HG03565 (cell line): ENCODE data around the gene CLVS2.

Experiments
- ATAC-seq: cut with Tn5 transposase; IDR thresholded peaks from one replicate; pipeline ENCODE4 v1.9.1; 2021; ENCODE audit warnings: mild to moderate bottlenecking, moderate library complexity; ENCODE audit not compliant: unreplicated experiment

CLVS2 gene, protein sequence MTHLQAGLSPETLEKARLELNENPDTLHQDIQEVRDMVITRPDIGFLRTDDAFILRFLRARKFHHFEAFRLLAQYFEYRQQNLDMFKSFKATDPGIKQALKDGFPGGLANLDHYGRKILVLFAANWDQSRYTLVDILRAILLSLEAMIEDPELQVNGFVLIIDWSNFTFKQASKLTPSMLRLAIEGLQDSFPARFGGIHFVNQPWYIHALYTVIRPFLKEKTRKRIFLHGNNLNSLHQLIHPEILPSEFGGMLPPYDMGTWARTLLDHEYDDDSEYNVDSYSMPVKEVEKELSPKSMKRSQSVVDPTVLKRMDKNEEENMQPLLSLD

DNA sequence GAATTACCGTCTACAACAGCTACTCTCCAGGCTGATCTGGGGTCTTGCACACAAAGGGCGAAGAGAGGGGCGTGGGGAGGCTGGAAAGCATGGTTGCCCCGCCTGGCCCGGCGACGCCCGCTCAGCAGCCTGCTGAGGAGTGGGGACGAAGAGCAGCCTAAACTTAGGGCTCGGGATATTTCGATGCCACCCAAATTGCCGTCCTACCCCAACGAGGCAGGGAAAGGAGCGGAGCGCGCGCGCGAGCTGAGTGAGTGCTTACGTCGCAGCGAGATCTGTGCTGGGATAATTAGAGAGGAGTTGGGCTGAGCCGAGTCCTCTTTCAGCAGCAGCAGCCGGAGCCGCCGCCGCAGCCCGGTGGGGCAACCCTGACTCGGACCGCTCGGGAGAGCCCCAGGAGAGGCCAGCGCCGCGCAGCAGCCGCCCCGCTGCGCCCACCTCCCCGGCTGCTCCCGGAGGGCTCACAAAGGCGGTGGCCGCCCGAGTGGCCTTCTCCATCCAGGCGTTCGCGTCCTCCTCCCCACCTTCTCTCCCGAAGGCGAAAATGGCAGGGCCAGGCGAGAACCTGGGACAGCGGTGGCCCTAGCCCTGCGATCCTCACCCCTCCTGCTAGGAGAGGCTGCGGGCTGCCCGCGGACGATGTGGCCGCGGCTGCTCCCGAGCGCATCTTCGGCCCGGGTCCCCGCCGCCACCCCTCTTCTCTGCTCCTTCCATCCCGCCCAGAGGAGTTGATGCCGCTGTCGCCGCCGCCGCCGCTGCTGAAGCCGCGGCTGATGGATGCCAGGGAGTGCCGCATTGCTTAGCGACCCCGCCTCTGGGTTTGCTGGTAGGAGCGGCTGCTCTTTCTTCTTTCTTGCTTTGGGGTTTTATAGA, at the start of gene CLVS2:
CLVS2 (plus strand) TSS at position 315 of the 873 bp plus-strand sequence. CDS start 1,543 bp downstream, outside the sequence.
- ATAC-seq: no peak

DNA sequence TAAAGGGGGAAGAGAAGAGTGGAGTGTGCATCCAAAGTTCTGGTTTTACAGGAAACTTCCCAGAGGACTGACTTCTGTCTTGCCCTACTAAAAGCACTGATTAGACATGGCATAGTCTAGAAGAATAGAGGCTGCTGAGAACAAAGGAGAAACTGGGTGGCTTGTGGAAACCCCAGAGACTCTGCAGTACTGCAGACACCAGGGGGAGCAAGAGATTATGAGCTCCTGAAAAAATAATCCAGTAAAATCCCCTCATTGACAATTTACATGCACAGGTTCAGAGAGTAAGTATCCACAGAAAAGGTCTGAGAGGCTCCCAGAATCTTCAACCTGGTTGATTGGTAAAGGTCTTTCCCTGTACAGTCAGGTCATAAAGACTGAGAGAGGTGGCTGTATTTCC, 48.7 kb upstream of the CLVS2 start:
- ATAC-seq: no peak

DNA sequence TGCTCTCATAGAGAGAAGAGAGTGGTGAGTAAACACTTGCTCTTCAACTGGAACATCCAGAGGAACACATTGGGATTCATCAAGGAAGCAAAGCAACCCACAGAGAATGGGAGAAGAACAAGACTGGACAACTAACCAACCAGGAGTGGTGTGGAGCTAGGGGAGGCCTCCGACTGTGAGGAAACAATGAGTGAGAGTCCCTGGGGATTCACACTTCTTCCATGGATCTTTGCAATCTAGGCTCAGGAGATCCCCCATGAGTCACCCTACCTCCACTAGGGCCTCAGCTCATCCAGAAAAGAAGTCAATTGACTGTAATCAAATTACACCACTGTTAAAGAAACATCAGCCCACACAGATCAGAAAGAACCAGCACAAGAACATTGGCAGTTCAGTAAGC, 42.3 kb upstream of the CLVS2 start:
- ATAC-seq: no peak

DNA sequence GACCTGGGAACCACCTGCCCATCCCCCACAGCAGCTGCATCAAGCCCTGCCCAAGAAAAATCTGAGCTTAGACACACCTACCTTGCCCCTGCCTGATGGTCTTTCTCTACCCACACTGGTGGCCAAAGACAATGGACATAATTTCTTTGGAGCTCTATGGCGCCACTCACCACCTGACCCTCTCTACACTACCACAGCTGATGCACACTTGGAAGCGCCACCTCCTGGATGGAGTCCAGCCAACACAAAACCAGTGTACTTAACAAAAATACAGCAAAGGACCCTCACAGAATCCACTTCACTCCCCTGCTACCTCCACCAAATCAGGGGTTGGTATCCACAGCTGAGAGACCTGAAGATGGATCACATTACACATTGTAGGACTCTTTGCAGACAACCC, 39.7 kb upstream of the CLVS2 start:
- ATAC-seq: no peak

DNA sequence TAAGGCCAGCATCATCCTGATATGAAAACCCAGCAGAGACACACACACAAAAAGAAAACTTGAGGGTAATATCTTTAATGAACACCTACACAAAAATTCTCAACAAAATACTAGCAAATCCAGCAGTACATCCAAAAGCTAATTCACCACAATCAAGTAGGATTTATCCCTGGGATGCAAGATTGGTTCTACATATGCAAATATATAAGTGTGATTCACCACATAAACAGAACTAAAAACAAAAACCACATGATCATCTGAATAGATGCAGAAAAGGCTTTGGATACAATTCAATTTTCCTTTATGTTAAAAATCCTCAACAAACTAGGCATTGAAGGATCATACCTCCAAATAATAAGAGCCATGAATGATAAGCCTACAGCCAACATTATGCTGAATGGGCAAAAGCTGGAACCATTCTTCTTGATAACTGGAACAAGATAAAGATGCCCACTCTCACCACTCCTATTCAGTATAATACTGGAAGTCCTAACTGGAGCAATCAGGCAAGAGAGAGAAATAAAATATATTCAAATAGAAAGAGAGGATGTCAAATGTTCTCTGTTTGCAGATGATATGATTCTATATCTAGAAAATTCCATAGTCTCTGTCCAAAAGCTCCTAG, 33.9 kb upstream of the CLVS2 start:
- ATAC-seq: no peak

DNA sequence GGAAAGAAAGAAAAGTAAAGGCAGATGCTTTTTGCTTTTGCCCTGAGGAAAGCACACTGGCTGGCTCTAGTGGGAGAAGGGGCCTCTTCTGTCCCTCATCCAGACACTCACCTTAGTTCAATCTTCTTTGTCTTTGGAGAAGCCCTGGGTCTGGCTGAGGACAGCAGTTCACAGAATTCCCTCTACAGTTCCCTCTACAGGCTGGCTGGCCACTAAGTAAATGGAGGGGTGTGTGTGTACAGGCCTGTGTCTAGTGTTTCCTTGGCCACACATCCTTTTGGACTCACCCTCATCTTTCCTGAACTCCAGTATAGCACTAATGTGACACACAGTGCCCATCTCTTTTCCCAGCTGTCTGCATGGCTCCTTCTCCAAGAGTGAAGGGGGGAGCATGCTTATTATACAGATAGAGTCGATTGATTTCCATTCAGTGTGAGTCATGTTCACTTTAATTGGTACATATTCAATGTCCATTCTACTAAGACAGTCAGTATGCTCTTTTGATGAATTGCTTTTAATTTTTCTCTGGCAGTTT, 26.0 kb upstream of the CLVS2 start:
- no peak for ATAC-seq

DNA sequence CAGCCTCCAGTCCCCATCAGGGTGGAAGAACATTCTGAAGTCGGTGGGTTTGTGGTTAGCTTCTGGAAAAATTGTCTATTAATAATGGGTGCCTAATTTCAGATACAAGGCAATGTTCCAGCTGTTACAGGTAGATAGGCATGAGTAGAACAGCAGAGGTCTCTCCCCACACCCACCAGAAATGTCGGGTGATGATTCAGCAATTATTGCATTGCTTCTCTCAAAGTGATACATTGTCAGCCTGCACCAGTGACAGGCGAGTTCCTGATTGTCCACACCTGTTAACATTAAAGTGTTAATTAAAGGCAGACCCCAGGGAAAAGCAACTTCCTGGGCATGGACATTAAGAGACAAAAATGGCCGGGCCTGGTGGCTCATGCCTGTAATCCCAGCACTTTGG, 18.9 kb upstream of the CLVS2 start:
- no peak for ATAC-seq

DNA sequence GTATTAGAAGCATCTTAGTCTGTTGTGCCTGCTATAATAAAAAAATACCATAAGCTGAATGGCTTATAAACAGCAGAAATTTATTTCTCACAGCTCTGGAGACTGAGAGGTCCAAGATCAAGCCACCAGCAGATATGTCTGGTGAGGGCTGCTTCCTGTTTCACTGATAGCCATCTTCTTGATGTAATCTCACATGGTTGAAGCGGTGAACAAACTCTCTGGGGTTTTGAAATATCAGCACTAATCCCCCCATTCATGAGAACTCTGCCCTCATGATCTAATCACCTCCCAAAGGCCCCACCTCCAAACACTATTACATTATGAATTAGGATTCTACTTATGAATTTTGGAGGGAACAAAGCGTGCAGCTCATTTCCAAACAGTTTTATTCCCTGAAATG, 11.6 kb upstream of the CLVS2 start:
- ATAC-seq: no peak

DNA sequence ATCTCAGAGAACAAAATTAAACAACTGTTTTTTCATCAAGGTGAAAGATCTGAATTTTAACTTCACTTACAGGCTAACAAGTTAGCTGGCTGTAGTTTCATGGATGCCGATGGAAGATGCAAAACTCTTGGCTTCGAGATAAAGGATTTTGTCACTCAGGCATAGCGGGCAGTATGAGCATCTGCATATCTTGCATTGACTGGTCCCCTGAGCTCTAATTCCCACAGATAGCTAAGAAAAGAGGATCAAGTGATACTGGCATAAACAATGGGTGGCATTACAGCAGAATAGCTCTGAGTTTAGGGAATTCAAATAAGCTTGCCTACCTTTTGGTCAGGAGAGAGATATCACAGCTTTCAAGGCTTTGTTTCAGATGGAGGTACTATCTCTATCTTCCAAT, 1.8 kb upstream of the CLVS2 start:
- ATAC-seq: no peak

DNA sequence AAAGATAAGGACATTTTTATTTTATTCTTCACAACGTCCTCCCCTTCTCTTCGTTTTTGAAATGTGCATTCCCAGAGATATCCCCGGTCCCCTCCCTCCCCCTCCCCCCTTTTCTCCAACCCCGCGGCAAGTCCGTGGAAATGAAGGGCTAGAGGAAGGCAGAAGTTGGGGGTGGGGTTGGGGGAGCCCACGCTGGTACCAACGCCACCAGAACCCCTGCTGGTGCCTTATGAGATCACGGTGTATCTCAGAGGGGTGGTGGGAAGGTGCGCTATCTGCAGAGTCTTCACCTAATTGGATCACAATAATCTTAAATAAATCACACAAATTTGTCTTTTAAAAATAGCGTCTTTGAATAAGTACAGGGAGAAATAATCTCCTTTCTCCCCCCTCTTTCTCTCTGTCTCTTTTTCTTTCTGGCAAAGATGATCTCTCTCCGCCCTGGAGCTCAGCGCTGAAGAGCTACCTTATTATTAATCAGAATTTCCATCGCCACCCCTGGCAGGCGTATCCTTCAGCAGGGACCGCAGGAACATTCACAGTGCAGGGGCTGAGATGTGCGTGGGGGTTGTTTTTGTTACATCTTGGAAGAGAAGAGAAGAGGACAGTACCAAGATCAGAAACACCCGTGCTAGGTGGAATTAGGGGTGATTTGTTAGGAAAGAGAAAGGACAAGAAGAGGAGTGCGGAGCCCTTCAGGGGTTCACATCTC, 915 bp downstream of the CLVS2 start:
- no peak for ATAC-seq

DNA sequence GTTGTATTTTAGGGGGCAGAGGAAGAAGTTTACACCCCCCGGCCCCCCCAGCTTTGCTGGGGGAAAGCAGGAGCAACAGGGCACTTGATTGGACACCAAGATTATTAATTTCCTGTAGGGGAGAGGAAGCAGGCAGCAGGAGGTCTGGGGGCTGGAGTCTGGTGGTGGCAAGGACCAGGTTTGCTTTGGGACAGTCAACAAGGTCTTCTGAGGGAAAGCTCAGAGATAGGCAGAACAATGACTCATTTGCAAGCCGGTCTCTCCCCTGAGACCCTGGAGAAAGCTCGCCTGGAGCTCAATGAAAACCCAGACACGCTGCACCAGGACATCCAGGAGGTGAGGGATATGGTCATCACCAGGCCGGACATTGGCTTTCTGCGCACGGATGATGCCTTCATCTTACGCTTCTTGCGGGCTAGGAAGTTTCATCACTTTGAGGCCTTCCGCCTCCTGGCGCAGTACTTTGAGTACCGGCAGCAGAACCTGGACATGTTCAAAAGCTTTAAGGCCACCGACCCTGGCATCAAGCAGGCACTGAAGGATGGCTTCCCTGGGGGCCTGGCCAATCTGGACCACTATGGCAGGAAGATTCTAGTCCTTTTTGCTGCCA, 1.6 kb downstream of the CLVS2 start:
- no peak for ATAC-seq

DNA sequence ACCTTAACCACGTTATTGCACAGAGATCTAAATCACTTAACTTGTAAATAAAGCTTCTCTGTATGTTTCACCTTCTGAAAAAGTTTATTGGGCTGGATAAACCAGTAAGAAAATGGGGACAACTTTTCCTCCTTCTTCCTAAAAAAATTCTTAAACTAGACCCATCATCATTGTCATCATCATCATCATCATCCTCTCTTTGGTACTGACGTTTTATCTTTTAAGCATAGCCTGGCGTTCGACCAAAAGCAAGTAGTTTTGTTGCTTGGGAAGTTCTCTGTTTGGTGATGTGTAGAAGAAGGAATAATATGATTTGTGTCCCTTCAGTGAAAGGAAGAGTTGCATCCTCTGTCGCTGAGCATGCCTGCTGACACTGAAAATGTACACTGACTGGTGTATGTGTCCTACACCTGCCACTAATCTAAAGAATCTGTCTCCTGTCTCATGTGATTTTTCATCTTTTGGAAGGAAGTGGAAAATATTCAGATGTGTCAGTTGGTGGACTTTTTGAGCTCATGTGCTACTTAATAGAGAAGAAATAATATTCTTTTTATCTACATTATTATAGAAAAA, 2.5 kb downstream of the CLVS2 start:
- ATAC-seq: no peak

DNA sequence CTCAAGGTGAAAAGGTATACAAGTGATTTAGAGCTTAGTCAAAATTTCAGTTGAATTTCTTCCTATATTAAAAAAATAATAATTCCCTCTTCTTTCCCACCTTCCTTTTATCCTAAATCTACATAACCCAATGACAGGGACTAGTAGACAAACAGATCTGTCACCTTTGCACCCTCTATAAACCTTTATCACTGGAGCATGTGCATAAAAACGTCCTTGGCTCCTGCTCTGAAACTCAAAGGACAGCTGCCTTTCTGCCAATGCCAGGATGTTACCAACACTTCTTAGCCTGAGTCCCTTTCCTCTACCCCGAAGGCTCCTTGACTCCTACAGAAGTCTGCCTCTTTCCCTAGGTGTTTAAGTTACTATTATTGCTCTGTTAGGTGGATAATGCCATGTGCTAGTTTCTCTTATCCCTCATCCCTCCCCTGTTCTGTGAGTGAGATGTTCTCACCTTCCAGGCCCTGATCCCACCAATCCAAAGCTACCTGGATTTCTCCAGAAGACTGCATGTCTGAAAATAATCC, 4.3 kb downstream of the CLVS2 start:
- no peak for ATAC-seq

DNA sequence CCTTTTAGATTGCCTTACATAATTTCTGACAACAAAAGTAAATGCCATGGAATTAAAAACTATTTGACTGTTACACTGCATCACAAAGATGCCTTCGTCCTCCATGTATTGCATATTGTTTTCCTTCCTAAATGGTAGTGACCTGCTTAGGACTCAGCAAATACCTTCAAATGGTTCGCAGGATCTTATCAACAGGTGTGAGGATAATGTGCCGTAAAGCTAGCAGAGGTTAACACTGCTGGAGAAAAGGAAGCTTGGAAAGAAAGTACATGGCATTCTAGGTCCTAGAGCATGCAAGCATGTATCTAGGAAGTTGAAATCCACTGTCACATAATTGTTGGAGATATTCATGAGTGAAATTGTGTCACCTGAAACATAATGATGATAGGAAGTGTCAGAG, 5.5 kb downstream of the CLVS2 start:
- ATAC-seq: no peak

DNA sequence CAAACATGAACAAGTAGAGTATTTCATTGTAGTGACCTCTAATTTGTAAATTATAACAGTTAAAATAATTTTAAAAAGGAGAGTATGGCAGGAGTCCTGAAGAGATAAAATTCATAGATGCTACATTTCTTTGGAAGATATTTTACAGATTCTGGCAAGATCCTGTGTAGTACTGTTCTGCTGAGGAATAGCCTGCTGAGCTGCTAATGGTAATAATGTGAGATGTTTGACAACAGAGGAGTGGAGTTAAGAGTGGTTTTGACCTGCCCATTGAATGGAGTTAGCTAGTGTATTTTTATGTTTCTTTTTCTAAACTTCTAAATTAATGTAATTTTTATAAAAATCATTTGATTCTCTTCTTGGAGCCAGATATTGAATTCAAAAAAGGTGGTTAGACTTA, 11.8 kb downstream of the CLVS2 start:
- ATAC-seq: no peak

DNA sequence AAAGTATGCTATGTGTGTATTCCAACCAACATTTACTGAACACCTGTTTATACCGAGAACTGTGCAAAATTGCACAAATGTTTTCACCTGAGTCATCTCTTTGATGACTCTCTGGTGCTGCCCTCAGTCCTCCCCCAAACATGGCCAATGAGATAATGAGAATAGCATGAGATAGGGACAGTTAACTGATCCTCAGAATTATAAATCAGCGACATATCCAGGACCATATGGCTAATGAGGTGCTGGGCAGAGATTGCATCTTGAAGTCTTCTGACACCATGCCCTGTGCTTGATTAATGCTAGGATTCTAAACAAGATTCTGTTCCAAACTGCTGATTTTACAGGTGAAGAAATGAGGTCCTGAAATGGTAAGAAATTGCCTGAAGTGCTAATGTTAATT, 13.0 kb downstream of the CLVS2 start:
- no peak for ATAC-seq

DNA sequence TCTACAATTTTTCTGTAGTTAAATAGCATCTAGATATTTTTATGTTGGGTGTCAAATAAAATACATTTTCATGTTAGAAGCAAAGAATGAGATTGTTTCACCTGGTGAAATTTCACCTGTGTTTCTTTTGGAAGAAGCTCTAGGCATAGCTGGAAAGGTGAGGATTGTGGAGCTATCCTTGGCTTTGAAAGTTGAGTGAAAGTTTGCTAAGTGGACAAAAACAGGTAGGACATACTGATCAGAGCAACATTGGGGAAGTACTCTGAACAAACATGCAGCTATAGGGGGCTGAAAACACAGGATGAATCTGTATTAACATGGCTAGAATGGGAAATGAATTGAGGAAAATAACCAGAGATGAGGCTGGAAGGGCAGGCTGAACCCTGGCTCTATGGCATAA, 18.8 kb downstream of the CLVS2 start:
- no peak for ATAC-seq

DNA sequence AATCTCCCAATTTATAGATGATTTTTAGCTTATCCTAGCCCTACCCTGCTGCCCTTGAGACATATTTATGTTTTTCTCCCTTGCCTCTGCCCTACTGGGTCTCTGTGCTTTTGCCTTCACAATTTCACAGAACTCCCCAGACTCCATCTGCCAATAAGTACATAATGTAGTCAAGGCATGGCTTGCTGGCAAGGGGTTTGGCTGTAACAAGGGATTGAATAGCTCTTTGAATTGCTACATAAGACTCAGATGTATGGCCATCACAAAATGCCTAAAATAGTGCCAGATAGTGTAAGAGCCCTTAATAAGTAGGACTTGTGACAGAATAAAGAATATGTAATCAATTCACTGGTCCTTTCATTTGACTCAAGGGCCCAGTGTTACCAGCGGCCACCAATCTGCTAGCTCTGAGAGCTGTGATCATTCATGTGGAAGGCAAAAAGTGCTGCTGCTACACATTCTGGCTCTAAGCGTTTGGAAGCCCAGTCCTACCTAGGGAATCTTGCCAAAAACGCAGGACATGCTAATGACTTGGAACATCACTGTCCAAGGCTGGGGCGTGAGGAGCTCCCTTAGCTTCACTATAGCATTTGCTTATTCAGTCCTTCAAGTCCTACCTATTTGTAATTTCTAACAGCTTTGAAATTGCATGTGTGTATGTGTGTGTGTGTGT, 20.5 kb downstream of the CLVS2 start:
- ATAC-seq: no peak

DNA sequence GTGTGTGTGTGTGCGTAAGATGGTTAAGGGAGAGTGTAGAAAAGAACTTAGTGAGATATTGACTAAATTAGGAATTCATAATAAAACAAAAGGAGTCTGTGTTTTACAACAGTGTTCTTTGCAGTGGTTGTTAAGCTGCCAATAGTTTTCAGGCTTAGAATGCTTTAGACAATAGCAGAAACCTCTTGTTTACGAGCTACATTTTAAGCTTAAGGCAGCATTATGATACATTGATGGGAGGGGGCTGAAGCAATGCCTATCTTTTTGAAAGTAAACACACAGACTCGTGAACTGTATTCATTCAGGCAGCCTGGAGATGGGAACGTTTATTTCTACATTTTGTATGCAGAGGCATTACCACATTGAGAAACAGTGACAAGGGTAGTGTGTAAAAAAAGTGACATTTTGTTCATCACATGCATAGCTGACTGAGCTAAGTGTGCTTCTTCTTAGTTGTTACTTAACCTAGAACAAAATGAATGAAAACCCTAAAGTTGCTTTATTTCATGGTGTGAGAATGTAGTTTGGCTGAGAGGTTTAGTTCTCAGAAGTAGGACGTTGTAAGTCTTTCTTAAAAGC, 21.2 kb downstream of the CLVS2 start:
- no peak for ATAC-seq
